Small intestine (tissue), 7 donors: ENCODE data around the gene PLLP. TPM values are rescaled to one million over a fixed set of nuclear protein-coding genes. Genes with fewer than 3 reads are reported as not detected.
"Not testable (repeated sequence)": the region's sequence is repeated elsewhere in the genome, so short reads cannot be mapped to it uniquely, and the experiment has no call there.

Source experiments
- DNase-seq, 2 donors: peaks; one replicate each; pipeline versions ENCODE4 v3.0.0 to v3.0.0-alpha.2; 2013
- FAIRE-seq: peaks from 2 replicates; lab custom pipeline; 2012; peaks lifted over from hg19 to GRCh38; lab: Jason Lieb, UNC
- H3K27ac ChIP-seq, 3 donors: one replicate each; pipeline ENCODE4 v1.5.1; 2013; ENCODE audit warnings: low read length in 2 of 3, mild to moderate bottlenecking in 2 of 3, control low read depth in 1 of 3, inconsistent platforms in 1 of 3, low read depth in 1 of 3, moderate library complexity in 1 of 3
- H3K27me3 ChIP-seq, 3 donors: one replicate each; pipeline ENCODE4 v1.6.1; 2013; ENCODE audit warnings: low read length in 3 of 3, inconsistent platforms in 1 of 3; ENCODE audit not compliant: control insufficient read depth in 3 of 3, insufficient read depth in 3 of 3
- H3K36me3 ChIP-seq, 3 donors: one replicate each; pipeline ENCODE4 v1.6.1; 2013; ENCODE audit warnings: low read length in 3 of 3, inconsistent platforms in 1 of 3, low read depth in 1 of 3, mild to moderate bottlenecking in 1 of 3, moderate library complexity in 1 of 3; ENCODE audit not compliant: control insufficient read depth in 3 of 3, insufficient read depth in 2 of 3
- H3K4me1 ChIP-seq, 3 donors: one replicate each; pipeline ENCODE4 v1.6.1; 2013; ENCODE audit warnings: low read length in 2 of 3, inconsistent platforms in 1 of 3, low read depth in 1 of 3, mild to moderate bottlenecking in 1 of 3, moderate library complexity in 1 of 3; ENCODE audit not compliant: control insufficient read depth in 3 of 3, insufficient read depth in 2 of 3
- H3K4me3 ChIP-seq, 3 donors: one replicate each; pipeline ENCODE4 v1.5.1; 2013; ENCODE audit warnings: low read length in 3 of 3, control low read depth in 1 of 3, inconsistent platforms in 1 of 3, low read depth in 1 of 3, mild to moderate bottlenecking in 1 of 3, moderate library complexity in 1 of 3
- H3K9me3 ChIP-seq, 2 donors: one replicate each; pipeline ENCODE4 v1.6.1; 2013; ENCODE audit warnings: low read depth in 1 of 2, low read length in 1 of 2; ENCODE audit not compliant: control insufficient read depth in 2 of 2, insufficient read depth in 1 of 2
- WGBS, 3 donors: extraction: QIAGEN DNeasy Blood & Tissue Kit; methylation state at CpG; one replicate each; pipeline ENCODE4 v1.1.7; 2013; 5-methylcytosine and 5-hydroxymethylcytosine counted together
- polyA plus RNA-seq, 4 donors: library from polyadenylated mRNA; stranded (reverse) in 3 of 4; unstranded in 1 of 4; fragments of 200-250 nt in 3 of 4; fragments of 120-200 nt in 1 of 4; gene quantifications; one replicate each; pipeline versions ENCODE4 v1.2.1 to v1.2.3, GENCODE V29; 2013
- donor health status: healthy with polysubstance abuse.
- donor health status: control.
- donor health status: control.
- donor health status: Bipolar disorder and iron deficiency.
- donor health status: healthy.

PLLP gene
- polyA plus RNA-seq, 4 donors: 56.9 to 162 (median 138) TPM

DNA sequence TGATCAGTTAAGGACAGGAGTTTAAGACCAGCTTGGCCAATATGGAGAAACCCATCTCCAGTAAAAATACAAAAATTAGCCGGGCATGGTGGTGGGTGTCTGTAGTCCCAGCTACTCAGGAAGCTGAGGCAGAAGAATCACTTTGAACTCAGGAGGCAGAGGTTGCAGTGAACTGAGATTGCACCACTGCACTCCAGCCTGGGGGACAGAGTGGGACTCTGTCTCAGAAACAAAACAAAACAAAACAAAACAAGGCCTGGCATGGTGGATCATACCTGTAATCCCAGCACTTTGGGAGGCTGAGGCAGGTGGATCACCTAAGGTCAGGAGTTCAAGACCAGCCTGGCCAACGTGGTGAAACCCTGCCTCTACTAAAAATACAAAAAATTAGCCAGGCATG lies 17.1 kb downstream of the PLLP start:
- 36 to 52% (median 43%) methylated on average over 2 of the region's 2 CpGs for WGBS, 3 donors
- not testable (repeated sequence) for H3K9me3 ChIP-seq, FAIRE-seq, H3K27me3 ChIP-seq, H3K4me3 ChIP-seq, DNase-seq
- H3K36me3 ChIP-seq: peaks cover 0 to 57% (median 0%) of the 10 kb centered on the region in 3 donors
- peaks cover 3 to 96% (median 13%) of the 10 kb centered on the region in 3 donors for H3K4me1 ChIP-seq
- peak overlapping the region; percentile 79 to 97 (median 96) for H3K27ac ChIP-seq

GRCh38 chr16:57266531-57267260 lies 17.8 kb downstream of the PLLP start:
- 17 to 37% (median 24%) methylated on average over 6 of the region's 6 CpGs for WGBS, 3 donors
- H3K36me3 ChIP-seq: peaks cover 0 to 54% (median 0%) of the 10 kb centered on the region in 3 donors
- DNase-seq (peak; percentile 44 to 81), FAIRE-seq (no peak)
- peak overlapping the region in 1 of 3 donors; percentile 21 for H3K4me3 ChIP-seq
- H3K4me1 ChIP-seq: peaks cover 3 to 94% (median 13%) of the 10 kb centered on the region in 3 donors
- no peaks in the 10 kb centered on the region for H3K9me3 ChIP-seq
- peak overlapping the region; percentile 96 to 97 (median 97) for H3K27ac ChIP-seq
- no peaks in the 10 kb centered on the region for H3K27me3 ChIP-seq

GRCh38 chr16:57265850-57266530 lies 18.5 kb downstream of the PLLP start:
- Histone ChIP-seq H3K4me3 (peak overlapping the region in 1 of 3 donors; percentile 21), H3K27me3 (no peaks in the 10 kb centered on the region), H3K27ac (peak overlapping the region; percentile 96 to 97 (median 97)), H3K4me1 (peaks cover 3 to 90% (median 13%) of the 10 kb centered on the region in 3 donors), H3K9me3 (no peaks in the 10 kb centered on the region), H3K36me3 (peaks cover 0 to 58% (median 0%) of the 10 kb centered on the region in 3 donors)
- 14 to 53% (median 23%) methylated on average over 16 of the region's 16 CpGs for WGBS, 3 donors
- DNase-seq (peak; percentile 81 to 97), FAIRE-seq (no peak)

DNA sequence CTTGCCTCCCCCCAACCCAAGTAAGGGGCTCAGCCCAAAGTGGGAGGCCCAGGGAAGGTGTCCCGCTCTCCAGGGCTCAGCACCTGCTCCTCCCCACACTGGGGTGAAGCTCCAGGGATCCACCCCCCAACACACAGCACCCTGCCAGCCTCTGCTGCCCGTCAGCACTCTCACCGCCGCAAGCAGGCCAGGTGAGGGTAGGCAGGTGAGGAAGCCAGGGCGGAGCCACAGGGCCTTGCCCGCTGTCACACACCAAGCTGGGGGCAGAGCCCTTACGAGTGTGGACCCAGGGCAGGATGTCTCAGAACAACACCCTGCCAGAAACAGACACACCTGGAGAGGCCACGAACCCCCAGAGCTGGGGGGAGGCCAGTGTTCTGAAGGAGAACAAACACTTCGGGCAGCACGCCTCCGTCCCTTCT lies 19.5 kb downstream of the PLLP start:
- Histone ChIP-seq H3K4me3 (no peak overlapping the region), H3K4me1 (peaks cover 3 to 84% (median 13%) of the 10 kb centered on the region in 3 donors), H3K9me3 (no peaks in the 10 kb centered on the region), H3K27ac (peak overlapping the region; percentile 83 to 97 (median 97)), H3K27me3 (no peaks in the 10 kb centered on the region), H3K36me3 (peaks cover 2 to 60% (median 4%) of the 10 kb centered on the region in 3 donors)
- no peak for FAIRE-seq
- WGBS, 3 donors: 19 to 61% (median 40%) methylated on average over 11 of the region's 11 CpGs
- peak; percentile 84 to 90 for DNase-seq

DNA sequence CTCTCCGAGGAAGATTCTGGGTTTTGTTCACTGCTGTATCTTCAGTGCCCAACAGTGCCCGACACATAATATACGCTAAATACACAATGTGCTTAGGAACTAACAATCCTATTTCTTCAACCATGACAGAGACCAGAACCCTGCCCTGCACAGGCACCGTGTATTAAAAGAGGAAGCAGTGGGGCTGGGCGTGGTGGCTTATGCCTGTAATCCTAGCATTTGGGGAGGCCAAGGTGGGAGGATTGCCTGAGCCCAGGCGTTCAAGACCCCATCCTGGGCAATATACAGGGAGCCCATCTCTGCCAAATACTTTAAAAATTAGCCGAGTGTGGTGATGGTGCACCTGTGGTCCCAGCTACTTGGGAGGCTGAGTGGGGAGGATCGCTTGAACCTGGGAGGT lies 20.1 kb downstream of the PLLP start:
- no peaks in the 10 kb centered on the region for H3K27me3 ChIP-seq
- no peak for DNase-seq
- WGBS, 3 donors: 81 to 85% (median 81%) methylated on average over 8 of the region's 8 CpGs
- no peak overlapping the region for H3K4me3 ChIP-seq
- FAIRE-seq: no peak
- H3K9me3 ChIP-seq: no peaks in the 10 kb centered on the region
- peaks cover 2 to 79% (median 13%) of the 10 kb centered on the region in 3 donors for H3K4me1 ChIP-seq
- peak overlapping the region; percentile 22 to 97 (median 97) for H3K27ac ChIP-seq
- peaks cover 2 to 62% (median 4%) of the 10 kb centered on the region in 3 donors for H3K36me3 ChIP-seq

- peaks cover 2 to 67% (median 4%) of the 10 kb centered on the region in 3 donors for H3K36me3 ChIP-seq
- peak overlapping the region in 2 of 3 donors; percentile 22 to 97 for H3K27ac ChIP-seq
- DNase-seq: no peak
Measured at GRCh38 chr16:57263541-57264351, 20.7 kb downstream of the PLLP start.

GRCh38 chr16:57262841-57263540 lies 21.5 kb downstream of the PLLP start:
- FAIRE-seq: no peak
- peak; percentile 72 to 79 for DNase-seq
- Histone ChIP-seq H3K4me1 (peaks cover 0 to 69% (median 10%) of the 10 kb centered on the region in 3 donors), H3K27me3 (no peaks in the 10 kb centered on the region), H3K4me3 (no peak overlapping the region), H3K36me3 (peaks cover 2 to 74% (median 7%) of the 10 kb centered on the region in 3 donors), H3K9me3 (no peaks in the 10 kb centered on the region), H3K27ac (peak overlapping the region in 1 of 3 donors; percentile 97)
- 51 to 76% (median 54%) methylated on average over 16 to 17 of the region's 17 CpGs for WGBS, 3 donors

More at GRCh38 chr16:57263541-57264351, 20.7 kb downstream of the PLLP start:
- H3K27me3 ChIP-seq: no peaks in the 10 kb centered on the region
- no peaks in the 10 kb centered on the region for H3K9me3 ChIP-seq
- 82 to 88% (median 85%) methylated on average over 17 to 18 of the region's 18 CpGs for WGBS, 3 donors
- H3K4me3 ChIP-seq: no peak overlapping the region
- peaks cover 0 to 76% (median 13%) of the 10 kb centered on the region in 3 donors for H3K4me1 ChIP-seq
- FAIRE-seq: no peak
